Loucy (cell line): ENCODE measurements around the gene IZUMO1R.
"Not testable (repeated sequence)": the region's sequence is repeated elsewhere in the genome, so short reads cannot be mapped to it uniquely, and the experiment has no call there.

Experiments
- H2AFZ ChIP-seq: fragments of 200-600 bp; sonication (generic); 2 replicates; pipeline ENCODE4 v1.6.0; 2016; ENCODE audit warnings: antibody characterized with exemption, mild to moderate bottlenecking, low read length, moderate library complexity
- H3F3A ChIP-seq: fragments of 200-600 bp; 2 replicates; pipeline ENCODE4 v1.6.0; 2016; ENCODE audit warnings: antibody characterized with exemption, low read depth, mild to moderate bottlenecking
- H3K27me3 ChIP-seq: fragments of 200-600 bp; sonication (generic); 2 replicates; pipeline ENCODE4 v1.6.1; 2014; ENCODE audit warnings: low read length, mild to moderate bottlenecking; ENCODE audit not compliant: insufficient read depth, poor library complexity, severe bottlenecking
- H3K36me3 ChIP-seq: fragments of 200-600 bp; sonication (generic); 2 replicates; pipeline ENCODE4 v1.6.1; 2016; ENCODE audit warnings: low read length; ENCODE audit not compliant: insufficient read depth
- H3K4me1 ChIP-seq: fragments of 200-600 bp; sonication (generic); 2 replicates; pipeline ENCODE4 v1.5.1; 2014; ENCODE audit warnings: low read length, mild to moderate bottlenecking; ENCODE audit not compliant: insufficient read depth, poor library complexity, severe bottlenecking
- H3K4me2 ChIP-seq: fragments of 200-600 bp; sonication (generic); 2 replicates; pipeline ENCODE4 v1.6.0; 2014; ENCODE audit warnings: antibody characterized with exemption, low read length, low read depth, mild to moderate bottlenecking; ENCODE audit not compliant: poor library complexity, severe bottlenecking
- H3K4me3 ChIP-seq: fragments of 200-600 bp; sonication (generic); 2 replicates; pipeline ENCODE4 v1.5.1; 2014; ENCODE audit warnings: low read length, mild to moderate bottlenecking, mixed read lengths; ENCODE audit not compliant: poor library complexity, severe bottlenecking
- H3K79me2 ChIP-seq: fragments of 200-600 bp; sonication (generic); 2 replicates; pipeline ENCODE4 v1.6.1; 2014; ENCODE audit warnings: low read length; ENCODE audit not compliant: insufficient read depth
- H3K9ac ChIP-seq: fragments of 200-600 bp; sonication (generic); 2 replicates; pipeline ENCODE4 v1.6.0; 2014; ENCODE audit warnings: mild to moderate bottlenecking, low read depth, low read length, moderate library complexity; ENCODE audit not compliant: poor library complexity, severe bottlenecking
- H3K9me2 ChIP-seq: fragments of 200-600 bp; sonication (generic); replicated peaks from 2 replicates; pipeline ENCODE4 v1.6.1; 2016; ENCODE audit warnings: low read depth, low read length, mixed read lengths
- H3K9me3 ChIP-seq: fragments of 200-600 bp; sonication (generic); 2 replicates; pipeline ENCODE4 v1.6.1; 2014; ENCODE audit warnings: mild to moderate bottlenecking, antibody characterized with exemption, low read length, low read depth; ENCODE audit not compliant: insufficient read depth
- H4K20me1 ChIP-seq: fragments of 200-600 bp; sonication (generic); 2 replicates; pipeline ENCODE4 v1.6.0; 2014; ENCODE audit warnings: antibody characterized with exemption, low read length, mild to moderate bottlenecking; ENCODE audit not compliant: insufficient read depth, poor library complexity, severe bottlenecking
- EZH2phosphoT487 ChIP-seq: fragments of 200-600 bp; IDR thresholded peaks from 2 replicates; pipeline ENCODE4 v1.6.1; 2018; ENCODE audit warnings: antibody characterized with exemption, mild to moderate bottlenecking, moderate library complexity, borderline replicate concordance
- TF ChIP-seq, protein P1 (sequence below): fragments of 200-600 bp; sonication (generic); conservative IDR thresholded peaks from 2 replicates; pipeline ENCODE4 v1.5.1; 2014; ENCODE audit warnings: mild to moderate bottlenecking, antibody characterized with exemption, low read length

Gene IZUMO1R

DNA sequence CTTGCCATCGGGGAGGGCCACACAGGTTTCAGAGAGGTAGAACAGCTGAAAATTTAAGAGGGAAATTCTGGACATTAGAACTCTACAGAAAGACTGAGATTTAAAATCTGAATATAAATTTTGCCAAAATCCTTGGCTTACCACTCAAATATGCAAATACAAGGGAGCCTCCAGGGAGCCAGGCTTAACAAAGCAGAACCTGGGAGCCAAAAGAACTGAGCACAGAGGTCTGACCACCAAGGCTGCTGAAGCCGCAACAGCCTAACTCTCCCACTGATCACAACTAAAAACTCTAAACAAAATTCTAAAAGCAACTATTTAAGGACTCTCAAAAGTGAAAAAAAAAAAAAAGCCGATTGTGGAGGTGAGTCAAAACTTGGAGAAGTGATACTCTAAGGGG lies 34.3 kb downstream of the IZUMO1R start:
- Histone ChIP-seq H3K4me3 (no peak overlapping the region), H3K36me3 (no peaks in the 10 kb centered on the region), H4K20me1 (no peaks in the 10 kb centered on the region), H3K9me3 (no peaks in the 10 kb centered on the region), H3K9ac (no peak overlapping the region), H3K4me1 (no peaks in the 10 kb centered on the region), H3F3A (no peaks in the 10 kb centered on the region), H2AFZ (no peak overlapping the region), H3K27me3 (no peaks in the 10 kb centered on the region), H3K4me2 (no peak overlapping the region), H3K79me2 (no peaks in the 10 kb centered on the region), H3K9me2 (no peaks in the 10 kb centered on the region)
- no peak for TF ChIP-seq EZH2phosphoT487
- TF ChIP-seq, protein P1, sequence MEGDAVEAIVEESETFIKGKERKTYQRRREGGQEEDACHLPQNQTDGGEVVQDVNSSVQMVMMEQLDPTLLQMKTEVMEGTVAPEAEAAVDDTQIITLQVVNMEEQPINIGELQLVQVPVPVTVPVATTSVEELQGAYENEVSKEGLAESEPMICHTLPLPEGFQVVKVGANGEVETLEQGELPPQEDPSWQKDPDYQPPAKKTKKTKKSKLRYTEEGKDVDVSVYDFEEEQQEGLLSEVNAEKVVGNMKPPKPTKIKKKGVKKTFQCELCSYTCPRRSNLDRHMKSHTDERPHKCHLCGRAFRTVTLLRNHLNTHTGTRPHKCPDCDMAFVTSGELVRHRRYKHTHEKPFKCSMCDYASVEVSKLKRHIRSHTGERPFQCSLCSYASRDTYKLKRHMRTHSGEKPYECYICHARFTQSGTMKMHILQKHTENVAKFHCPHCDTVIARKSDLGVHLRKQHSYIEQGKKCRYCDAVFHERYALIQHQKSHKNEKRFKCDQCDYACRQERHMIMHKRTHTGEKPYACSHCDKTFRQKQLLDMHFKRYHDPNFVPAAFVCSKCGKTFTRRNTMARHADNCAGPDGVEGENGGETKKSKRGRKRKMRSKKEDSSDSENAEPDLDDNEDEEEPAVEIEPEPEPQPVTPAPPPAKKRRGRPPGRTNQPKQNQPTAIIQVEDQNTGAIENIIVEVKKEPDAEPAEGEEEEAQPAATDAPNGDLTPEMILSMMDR: no peak

DNA sequence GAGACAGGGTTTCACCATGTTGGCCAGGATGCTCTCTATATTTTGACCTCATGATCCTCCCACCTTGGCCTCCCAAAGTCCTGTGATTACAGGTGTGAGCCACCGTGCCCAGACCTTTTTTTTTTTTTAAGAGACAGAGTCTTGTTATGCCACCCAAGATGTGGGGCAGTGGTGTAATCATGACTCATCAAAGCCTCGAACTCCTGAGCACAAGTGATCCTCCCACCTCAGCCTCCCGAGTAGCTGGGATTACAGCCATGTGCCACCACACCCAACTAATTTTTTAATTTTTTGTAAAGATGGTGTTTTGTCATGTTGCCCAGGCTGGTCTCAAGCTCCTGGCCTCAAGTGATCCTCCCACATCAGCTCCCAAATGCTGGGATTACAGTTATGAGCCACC lies 37.9 kb downstream of the IZUMO1R start:
- H3F3A ChIP-seq: no peaks in the 10 kb centered on the region
- no peaks in the 10 kb centered on the region for H3K27me3 ChIP-seq
- no peaks in the 10 kb centered on the region for H3K9me2 ChIP-seq
- H3K9me3 ChIP-seq: no peaks in the 10 kb centered on the region
- no peak overlapping the region for H3K4me3 ChIP-seq
- H2AFZ ChIP-seq: no peak overlapping the region
- no peak for TF ChIP-seq EZH2phosphoT487
- TF ChIP-seq, protein P1: no peak
- H3K9ac ChIP-seq: no peak overlapping the region
- H3K4me2 ChIP-seq: no peak overlapping the region
- no peaks in the 10 kb centered on the region for H4K20me1 ChIP-seq
- no peaks in the 10 kb centered on the region for H3K36me3 ChIP-seq
- no peaks in the 10 kb centered on the region for H3K4me1 ChIP-seq
- H3K79me2 ChIP-seq: no peaks in the 10 kb centered on the region

DNA sequence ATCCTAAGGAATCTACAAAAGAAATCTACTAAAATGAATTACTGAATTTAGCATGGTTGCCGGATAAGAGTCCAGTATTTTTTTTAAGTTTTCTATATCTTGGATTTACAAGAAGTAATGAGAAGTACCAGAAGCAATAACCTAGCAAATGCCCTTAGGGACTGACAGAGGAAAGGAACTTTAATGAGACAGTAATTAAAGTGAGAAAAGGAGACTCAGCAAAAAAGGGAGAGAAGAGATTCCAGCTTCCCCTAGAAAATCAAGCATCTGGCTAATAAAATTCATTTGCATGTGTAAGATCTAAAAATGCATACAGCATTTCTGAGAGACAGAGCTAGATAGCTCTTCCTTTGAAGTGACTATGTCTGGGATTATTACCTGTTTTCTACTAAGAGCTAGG lies 39.1 kb downstream of the IZUMO1R start:
- H3K27me3 ChIP-seq: no peaks in the 10 kb centered on the region
- no peak overlapping the region for H3K4me3 ChIP-seq
- no peaks in the 10 kb centered on the region for H3K79me2 ChIP-seq
- no peaks in the 10 kb centered on the region for H3K9me3 ChIP-seq
- H3K36me3 ChIP-seq: no peaks in the 10 kb centered on the region
- no peak overlapping the region for H3K4me2 ChIP-seq
- H2AFZ ChIP-seq: no peak overlapping the region
- H3F3A ChIP-seq: no peaks in the 10 kb centered on the region
- H3K9me2 ChIP-seq: no peaks in the 10 kb centered on the region
- H4K20me1 ChIP-seq: no peaks in the 10 kb centered on the region
- H3K4me1 ChIP-seq: no peaks in the 10 kb centered on the region
- H3K9ac ChIP-seq: no peak overlapping the region
- TF ChIP-seq EZH2phosphoT487: no peak
- TF ChIP-seq, protein P1: no peak

DNA sequence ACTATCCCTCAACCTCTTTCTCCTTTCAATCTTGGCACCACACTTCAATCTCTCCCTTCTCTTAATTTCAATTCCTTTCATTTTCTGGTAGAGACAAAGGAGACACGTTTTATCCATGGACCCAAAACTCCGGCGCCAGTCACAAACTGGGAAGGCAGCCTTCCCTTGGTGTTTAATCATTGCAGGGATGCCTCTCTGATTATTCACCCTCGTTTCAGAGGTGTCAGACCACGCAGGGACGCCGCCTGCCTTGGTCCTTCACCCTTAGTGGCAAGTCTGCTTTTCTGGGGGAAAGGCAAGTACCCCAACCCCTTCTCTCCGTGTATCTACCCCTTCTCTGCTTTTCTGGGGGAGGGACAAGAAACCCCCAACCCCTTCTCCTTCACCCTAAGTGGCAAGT lies 41.9 kb downstream of the IZUMO1R start:
- not testable (repeated sequence) for H3K9ac ChIP-seq, H4K20me1 ChIP-seq, H3K9me3 ChIP-seq, H3F3A ChIP-seq, H3K79me2 ChIP-seq, H3K36me3 ChIP-seq, H3K4me3 ChIP-seq, H2AFZ ChIP-seq, H3K9me2 ChIP-seq, H3K4me2 ChIP-seq, H3K4me1 ChIP-seq, H3K27me3 ChIP-seq

DNA sequence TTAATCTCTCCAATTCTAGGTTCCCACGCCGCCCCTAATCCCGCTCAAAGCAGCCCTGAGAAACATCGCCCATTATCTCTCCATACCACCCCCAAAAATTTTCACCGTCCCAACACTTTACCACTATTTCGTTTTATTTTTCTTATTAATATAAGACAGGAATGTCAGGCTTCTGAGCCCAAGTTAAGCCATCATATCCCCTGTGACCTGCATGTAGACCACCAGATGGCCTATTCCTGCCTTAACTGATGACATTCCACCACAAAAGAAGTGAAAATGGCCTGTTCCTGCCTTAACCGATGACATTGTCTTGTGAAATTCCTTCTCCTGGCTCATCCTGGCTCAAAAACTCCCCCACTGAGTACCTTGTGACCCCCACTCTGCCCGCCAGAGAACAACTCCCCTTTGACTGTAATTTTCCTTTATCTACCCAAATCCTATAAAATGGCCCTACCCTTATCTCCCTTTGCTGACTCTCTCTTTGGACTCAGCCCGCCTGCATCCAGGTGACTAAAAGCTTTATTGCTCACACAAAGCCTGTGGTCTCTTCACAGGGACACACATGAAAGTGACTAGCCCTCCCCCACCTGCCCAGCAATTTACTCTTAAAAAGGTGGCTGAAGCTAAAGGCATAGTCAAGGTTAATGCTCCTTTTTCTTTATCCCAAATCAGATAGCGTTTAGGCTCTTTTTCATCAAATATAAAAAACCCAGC lies 46.6 kb downstream of the IZUMO1R start:
- not testable (repeated sequence) for H3K36me3 ChIP-seq, H4K20me1 ChIP-seq, H3K79me2 ChIP-seq, H3F3A ChIP-seq, H3K9me2 ChIP-seq, H3K4me1 ChIP-seq, H3K4me2 ChIP-seq, H3K9ac ChIP-seq, H3K9me3 ChIP-seq, H3K27me3 ChIP-seq, H3K4me3 ChIP-seq, H2AFZ ChIP-seq
